HepG2 (cell line): ENCODE data around the gene TATDN2. TPM values are rescaled to one million over a fixed set of nuclear protein-coding genes. Genes with fewer than 3 reads are reported as not detected.

ENCODE experiments used
- ATAC-seq: fragments of 200-7000 bp; cut with Tn5 transposase; 3 replicates; pipeline ENCODE4 v1.9.1; 2020; ENCODE audit warnings: mild to moderate bottlenecking, moderate library complexity
- BruUV-seq: library from RNA; stranded (reverse); fragments of 400-500 nt; replicated peaks from 2 replicates; lab custom pipeline; 2021; lab: Mats Ljungman, UMichigan
- CTCF ChIA-PET: fragments of 300-600 bp; formaldehyde crosslinking; extraction: SDS; loops from one replicate; lab custom pipeline; 2021; ENCODE audit warnings: low total read pairs, inconsistent platforms, low intra/inter-chr PET ratio; lab: Yijun Ruan, JAX
- POLR2A ChIA-PET: fragments of 350-600 bp; sonication (Branson Sonifier 250); formaldehyde crosslinking; loops from one replicate; lab custom pipeline; 2020; ENCODE audit warnings: antibody characterized with exemption, inconsistent platforms; lab: Yijun Ruan, JAX
- DNase-seq: peaks from one replicate; pipeline ENCODE4 v3.0.0-alpha.2; 2015; ENCODE audit warnings: low spot score
- FAIRE-seq: peaks from 3 replicates; lab custom pipeline; 2011; peaks lifted over from hg19 to GRCh38; lab: Jason Lieb, UNC
- H2AFZ ChIP-seq: one replicate; pipeline ENCODE4 v1.6.1; 2011; ENCODE audit warnings: low read length, inconsistent platforms
- H3K27ac ChIP-seq: fragments of 300-600 bp; 3 replicates; pipeline ENCODE4 v1.8.0; 2011; ENCODE audit warnings: mixed run types, mild to moderate bottlenecking, mixed read lengths, low read length, inconsistent platforms; ENCODE audit not compliant: insufficient read depth; ENCODE audit errors: extremely low read length
- H3K27me3 ChIP-seq, 2 experiments: fragments of 200-600 bp in 1 of 2; 2 replicates in 1 of 2; 3 replicates in 1 of 2; pipeline versions ENCODE4 v1.6.0 to v1.8.0; 2011; ENCODE audit warnings: low read length in 2 of 2, mild to moderate bottlenecking in 2 of 2, moderate library complexity in 2 of 2, inconsistent platforms in 1 of 2; ENCODE audit not compliant: insufficient read depth in 2 of 2, control insufficient read depth in 1 of 2
- H3K36me3 ChIP-seq, 2 experiments: fragments of 200-600 bp in 1 of 2; replicated peaks in 1 of 2; 2 replicates in 1 of 2; 3 replicates in 1 of 2; pipeline versions ENCODE4 v1.5.1 to v1.8.0; 2011; ENCODE audit warnings: low read length in 2 of 2, inconsistent platforms in 1 of 2; ENCODE audit not compliant: insufficient read depth in 2 of 2, control insufficient read depth in 1 of 2
- H3K4me1 ChIP-seq: 2 replicates; pipeline ENCODE4 v1.5.1; 2012; ENCODE audit warnings: low read length, inconsistent platforms; ENCODE audit not compliant: insufficient read depth
- H3K4me2 ChIP-seq: 2 replicates; pipeline ENCODE4 v1.6.0; 2011; ENCODE audit warnings: low read depth, low read length, inconsistent platforms
- H3K4me3 ChIP-seq, 3 experiments: fragments of 200-600 bp in 1 of 3; sonication (generic), shearing (Covaris generic) in 1 of 3; replicated peaks in 1 of 3; 2 replicates each; pipeline ENCODE4 v1.5.1; 2011 to 2016; ENCODE audit warnings: low read length in 3 of 3, inconsistent platforms in 2 of 3, low read depth in 2 of 3, mild to moderate bottlenecking in 2 of 3, control low read depth in 1 of 3, mixed read lengths in 1 of 3; ENCODE audit not compliant: insufficient read depth in 1 of 3
- H3K79me2 ChIP-seq: one replicate; pipeline ENCODE4 v1.6.1; 2011; ENCODE audit warnings: low read length, inconsistent platforms; ENCODE audit not compliant: insufficient read depth
- H3K9ac ChIP-seq: 2 replicates; pipeline ENCODE4 v1.6.0; 2011; ENCODE audit warnings: mild to moderate bottlenecking, low read depth, low read length, inconsistent platforms; ENCODE audit not compliant: insufficient read depth
- H3K9me3 ChIP-seq: 2 replicates; pipeline ENCODE4 v1.5.1; 2012; ENCODE audit warnings: mild to moderate bottlenecking, low read length
- H4K20me1 ChIP-seq: 2 replicates; pipeline ENCODE4 v1.6.0; 2011; ENCODE audit warnings: inconsistent platforms, mild to moderate bottlenecking, low read length, moderate library complexity; ENCODE audit not compliant: insufficient read depth
- ATM ChIP-seq: fragments of 450-650 bp; IDR thresholded peaks from 2 replicates; pipeline ENCODE4 v1.7.1; 2017; ENCODE audit warnings: mild to moderate bottlenecking, borderline replicate concordance
- CEBPG ChIP-seq: IDR thresholded peaks from 2 replicates; pipeline ENCODE4 v1.6.1; 2016
- CTCF ChIP-seq: sonication (generic); formaldehyde crosslinking; IDR thresholded peaks from 2 replicates; pipeline ENCODE4 v1.5.0; 2020; ENCODE audit warnings: mild to moderate bottlenecking, missing genetic modification reagents, moderate library complexity
- FOSL2 ChIP-seq: sonication (generic); formaldehyde crosslinking; IDR thresholded peaks from 2 replicates; pipeline ENCODE4 v1.4.0; 2020; ENCODE audit warnings: missing genetic modification reagents
- KAT7 ChIP-seq: IDR thresholded peaks from 2 replicates; pipeline ENCODE4 v1.6.1; 2018; ENCODE audit warnings: borderline replicate concordance, missing compliant biosample characterization
- MEIS2 ChIP-seq: sonication (generic); formaldehyde crosslinking; IDR thresholded peaks from 2 replicates; pipeline ENCODE4 v1.9.0; 2021; ENCODE audit warnings: mild to moderate bottlenecking, missing genetic modification reagents
- MTERF4 ChIP-seq: sonication (generic); formaldehyde crosslinking; IDR thresholded peaks from 2 replicates; pipeline ENCODE4 v1.8.0; 2023; ENCODE audit warnings: mild to moderate bottlenecking, missing genetic modification reagents
- POLR2G ChIP-seq: fragments of 200-400 bp; formaldehyde crosslinking; IDR thresholded peaks from 2 replicates; pipeline ENCODE4 v1.6.1; 2018; ENCODE audit warnings: mild to moderate bottlenecking, low read depth, low read length, moderate library complexity
- RBM22 ChIP-seq: fragments of 200-400 bp; formaldehyde crosslinking; optimal IDR thresholded peaks from 2 replicates; pipeline ENCODE3; 2017; ENCODE audit warnings: mild to moderate bottlenecking, low read length, moderate library complexity
- SAP130 ChIP-seq: IDR thresholded peaks from 2 replicates; pipeline ENCODE4 v1.6.1; 2016; ENCODE audit warnings: low read depth
- STAG1 ChIP-seq: sonication (generic); formaldehyde crosslinking; IDR thresholded peaks from 2 replicates; pipeline ENCODE4 v1.4.0; 2020; ENCODE audit warnings: missing genetic modification reagents
- ZNF317 ChIP-seq: sonication (generic); formaldehyde crosslinking; IDR thresholded peaks from 2 replicates; pipeline ENCODE4 v1.5.0; 2020; ENCODE audit warnings: mild to moderate bottlenecking, missing genetic modification reagents
- WGBS: methylation state at CpG from one replicate; pipeline ENCODE4 v1.1.6; 2017; ENCODE audit warnings: low lambda C conversion rate; 5-methylcytosine and 5-hydroxymethylcytosine counted together
- in situ Hi-C: cut with HindIII; loops from 2 replicates; pipeline ENCODE4 v1.10.0; 2017; ENCODE audit warnings: low pct_unique_long_range_greater_than_20kb; ENCODE audit not compliant: extremely low pct_ligation_motif_present
- intact Hi-C: fragments of 100-400 bp; cut with micrococcal nuclease; formaldehyde crosslinking; loops from one replicate; pipeline ENCODE4 v1.10.0; 2022; ENCODE audit not compliant: unreplicated experiment
- polyA plus RNA-seq, 8 experiments: library from polyadenylated mRNA; depleted of rRNA in 3 of 8; stranded (reverse) in 7 of 8; unstranded in 1 of 8; fragments of >200 nt; fragmentation: Illumina TruSeq in 4 of 8; extraction: Trizol in 4 of 8; gene quantifications; 2 replicates each; pipeline versions ENCODE4 v1.2.1 to v1.2.3, GENCODE V29; 2011 to 2016; ENCODE audit warnings: low read depth in 4 of 8, missing spikeins in 1 of 8, mixed read lengths in 1 of 8; ENCODE audit not compliant: insufficient read depth in 1 of 8
- total RNA-seq, 5 experiments: library from RNA; depleted of rRNA; stranded (reverse); fragments of >200 nt; fragmentation: Illumina TruSeq; extraction: Trizol; gene quantifications; 2 replicates each; pipeline ENCODE4 v1.2.3, GENCODE V29; 2016; ENCODE audit warnings: low read depth in 1 of 5
- TF ChIP-seq, protein P1 (sequence below), 2 experiments: sonication (generic) in 1 of 2; formaldehyde crosslinking in 1 of 2; IDR thresholded peaks; 2 replicates each; pipeline versions ENCODE4 v1.4.0 to v1.6.1; 2018 to 2020; ENCODE audit warnings: missing genetic modification reagents in 2 of 2, borderline replicate concordance in 1 of 2, low read depth in 1 of 2, mild to moderate bottlenecking in 1 of 2, missing biosample characterization in 1 of 2

Gene TATDN2
- total and polyA plus RNA-seq, 2 of the 13 experiments (the other 11 are each of a cell fraction or from before 2014, with no cell fraction given) = 12.1 to 21.9 TPM

- Histone ChIP-seq H3K79me2 (no peaks in the 10 kb centered on the region), H3K4me2 (no peak overlapping the region), H2AFZ (no peak overlapping the region), H3K36me3 (peaks cover 15 to 36% of the 10 kb centered on the region in 2 experiments; a peak in 4 of 5 replicates), H3K4me3 (no peak overlapping the region), H3K27ac (no peak overlapping the region), H3K9me3 (no peaks in the 10 kb centered on the region), H4K20me1 (no peaks in the 10 kb centered on the region), H3K4me1 (peaks cover 10% of the 10 kb centered on the region), H3K27me3 (no peaks in the 10 kb centered on the region), H3K9ac (no peak overlapping the region)
- intact Hi-C loops = no loop called here
- peak; percentile 67 for FAIRE-seq
- in situ Hi-C loops = no loop called here
- ChIA-PET POLR2A (interaction anchor here (2.2 kb wide), 1 partner anchor 37 kb away, joined by 6 read pairs; no protein-coding TSS in a partner anchor), CTCF (no interaction called here)
- TF ChIP-seq RBM22 = peak; percentile 40
- TF ChIP-seq, protein P1, sequence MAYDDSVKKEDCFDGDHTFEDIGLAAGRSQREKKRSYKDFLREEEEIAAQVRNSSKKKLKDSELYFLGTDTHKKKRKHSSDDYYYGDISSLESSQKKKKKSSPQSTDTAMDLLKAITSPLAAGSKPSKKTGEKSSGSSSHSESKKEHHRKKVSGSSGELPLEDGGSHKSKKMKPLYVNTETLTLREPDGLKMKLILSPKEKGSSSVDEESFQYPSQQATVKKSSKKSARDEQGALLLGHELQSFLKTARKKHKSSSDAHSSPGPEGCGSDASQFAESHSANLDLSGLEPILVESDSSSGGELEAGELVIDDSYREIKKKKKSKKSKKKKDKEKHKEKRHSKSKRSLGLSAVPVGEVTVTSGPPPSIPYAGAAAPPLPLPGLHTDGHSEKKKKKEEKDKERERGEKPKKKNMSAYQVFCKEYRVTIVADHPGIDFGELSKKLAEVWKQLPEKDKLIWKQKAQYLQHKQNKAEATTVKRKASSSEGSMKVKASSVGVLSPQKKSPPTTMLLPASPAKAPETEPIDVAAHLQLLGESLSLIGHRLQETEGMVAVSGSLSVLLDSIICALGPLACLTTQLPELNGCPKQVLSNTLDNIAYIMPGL (CRISPR knock-in tag; IDR thresholded peaks at IDR 0.05; ENCODE audit: borderline replicate concordance in 1 of 2, low read depth in 1 of 2) = 0 out of 4 replicates have a peak, but pooled peaks of 1 of the 2 experiments have one; percentile 27
- TF ChIP-seq ZNF317 (CRISPR knock-in tag) = no peak
- peak; percentile 79 for TF ChIP-seq STAG1
- TF ChIP-seq FOSL2 (CRISPR knock-in tag) = peak; percentile 64
- TF ChIP-seq CTCF (CRISPR knock-in tag) = peak; percentile 73
- TF ChIP-seq KAT7 (CRISPR knock-in tag) = no peak
- 0 out of 2 replicates have a peak, but pooled peaks have one; percentile 29 for TF ChIP-seq MTERF4 (CRISPR knock-in tag)
- TF ChIP-seq MEIS2 = no peak
- TF ChIP-seq CEBPG (CRISPR knock-in tag) = no peak
- peak; percentile 27; the same call in 1 of the 2 replicates for TF ChIP-seq SAP130 (CRISPR knock-in tag)
- TF ChIP-seq ATM = no peak
- TF ChIP-seq POLR2G = peak; percentile 30; the same call in 1 of the 2 replicates
- BruUV-seq = no TSS peak
- ATAC-seq = peak; percentile 49
- DNase-seq = peak; percentile 70
- 80% methylated on average over 1 of the region's 2 CpGs for WGBS
Observed at GRCh38 chr3:10286596-10287295, 38.5 kb downstream of the TATDN2 start.
